DND-41 (cell line): ENCODE results near the gene SLC45A3.

Source experiments
- ATAC-seq: fragments of 200-7000 bp; cut with Tn5 transposase; 3 replicates; pipeline ENCODE4 v1.9.1; 2021; ENCODE audit warnings: low read depth; ENCODE audit not compliant: insufficient read depth
- DNase-seq: peaks from one replicate; pipeline ENCODE4 v3.0.0-alpha.2; 2020
- H2AFZ ChIP-seq: 2 replicates; pipeline ENCODE4 v1.6.0; 2012; ENCODE audit warnings: low read depth, low read length
- H3K27ac ChIP-seq: 2 replicates; pipeline ENCODE4 v1.5.1; 2012; ENCODE audit warnings: low read length, inconsistent platforms
- H3K27me3 ChIP-seq: fragments of 200-600 bp; sonication (generic); 2 replicates; pipeline ENCODE4 v1.6.0; 2012; ENCODE audit warnings: low read length, mild to moderate bottlenecking, inconsistent platforms; ENCODE audit not compliant: insufficient read depth, poor library complexity
- H3K36me3 ChIP-seq: 2 replicates; pipeline ENCODE4 v1.5.1; 2012; ENCODE audit warnings: low read length, inconsistent platforms; ENCODE audit not compliant: insufficient read depth
- H3K4me1 ChIP-seq: 2 replicates; pipeline ENCODE4 v1.5.1; 2012; ENCODE audit warnings: mild to moderate bottlenecking, low read length; ENCODE audit not compliant: insufficient read depth
- H3K4me2 ChIP-seq: 2 replicates; pipeline ENCODE4 v1.6.0; 2012; ENCODE audit warnings: mild to moderate bottlenecking, moderate library complexity, low read length, inconsistent platforms; ENCODE audit not compliant: insufficient read depth
- H3K4me3 ChIP-seq, 2 experiments: fragments of 200-600 bp in 1 of 2; shearing (Covaris generic) in 1 of 2; 2 replicates each; pipeline ENCODE4 v1.5.1; 2012 to 2016; ENCODE audit warnings: inconsistent platforms in 2 of 2, low read length in 2 of 2, mild to moderate bottlenecking in 2 of 2, low read depth in 1 of 2, moderate library complexity in 1 of 2
- H3K79me2 ChIP-seq: 2 replicates; pipeline ENCODE4 v1.6.0; 2012; ENCODE audit warnings: low read length, inconsistent platforms; ENCODE audit not compliant: insufficient read depth
- H3K9ac ChIP-seq: 2 replicates; pipeline ENCODE4 v1.6.0; 2012; ENCODE audit warnings: low read depth, mild to moderate bottlenecking, inconsistent platforms, low read length, moderate library complexity
- H3K9me3 ChIP-seq: 2 replicates; pipeline ENCODE4 v1.5.1; 2012; ENCODE audit warnings: low read length, moderate library complexity, mild to moderate bottlenecking, inconsistent platforms; ENCODE audit not compliant: insufficient read depth, severe bottlenecking
- H4K20me1 ChIP-seq: 2 replicates; pipeline ENCODE4 v1.6.0; 2012; ENCODE audit warnings: low read length; ENCODE audit not compliant: insufficient read depth
- CTCF ChIP-seq: IDR thresholded peaks from 2 replicates; pipeline ENCODE4 v1.5.1; 2012; ENCODE audit warnings: borderline replicate concordance, low read length, moderate library complexity, mild to moderate bottlenecking; ENCODE audit not compliant: poor library complexity, severe bottlenecking; ENCODE audit errors: extremely low read depth
- EZH2 ChIP-seq: IDR thresholded peaks from 3 replicates; pipeline ENCODE4 v1.6.1; 2012; ENCODE audit warnings: borderline replicate concordance, low read depth, mild to moderate bottlenecking, moderate library complexity, low read length, inconsistent platforms; ENCODE audit not compliant: severe bottlenecking

SLC45A3 gene

GRCh38 chr1:205664399-205665017, 15.8 kb downstream of the SLC45A3 start:
- Histone ChIP-seq H3K36me3 (no peaks in the 10 kb centered on the region), H2AFZ (no peak overlapping the region), H3K27me3 (peaks cover 17% of the 10 kb centered on the region), H3K4me3 (no peak overlapping the region), H4K20me1 (peaks cover 9% of the 10 kb centered on the region), H3K9ac (no peak overlapping the region), H3K4me1 (no peaks in the 10 kb centered on the region), H3K9me3 (no peaks in the 10 kb centered on the region), H3K79me2 (no peaks in the 10 kb centered on the region), H3K27ac (no peak overlapping the region), H3K4me2 (no peak overlapping the region)
- TF ChIP-seq CTCF = no peak
- TF ChIP-seq EZH2 = no peak
- DNase-seq = no peak
- no peak for ATAC-seq

GRCh38 chr1:205663286-205663936, 16.9 kb downstream of the SLC45A3 start:
- Histone ChIP-seq H3K4me2 (no peak overlapping the region), H3K9me3 (no peaks in the 10 kb centered on the region), H3K36me3 (no peaks in the 10 kb centered on the region), H2AFZ (no peak overlapping the region), H3K79me2 (no peaks in the 10 kb centered on the region), H3K4me3 (no peak overlapping the region), H4K20me1 (peaks cover 9% of the 10 kb centered on the region), H3K9ac (no peak overlapping the region), H3K27ac (no peak overlapping the region), H3K4me1 (no peaks in the 10 kb centered on the region; the same call in 1 of the 2 replicates), H3K27me3 (peaks cover 8% of the 10 kb centered on the region)
- DNase-seq = no peak
- no peak for ATAC-seq
- TF ChIP-seq EZH2 (no peak), CTCF (no peak)

GRCh38 chr1:205662791-205663190, 17.5 kb downstream of the SLC45A3 start:
- ATAC-seq (no peak), DNase-seq (no peak)
- no peaks in the 10 kb centered on the region for H3K36me3 ChIP-seq
- H3K4me2 ChIP-seq = no peak overlapping the region
- H4K20me1 ChIP-seq = peaks cover 11% of the 10 kb centered on the region
- H3K79me2 ChIP-seq = no peaks in the 10 kb centered on the region
- no peak for TF ChIP-seq CTCF
- TF ChIP-seq EZH2 = no peak
- H3K4me3 ChIP-seq = no peak overlapping the region
- H3K27ac ChIP-seq = no peak overlapping the region
- no peak overlapping the region for H3K9ac ChIP-seq
- peaks cover 2% of the 10 kb centered on the region for H3K27me3 ChIP-seq
- H3K4me1 ChIP-seq = no peaks in the 10 kb centered on the region; the same call in 1 of the 2 replicates
- no peak overlapping the region for H2AFZ ChIP-seq
- no peaks in the 10 kb centered on the region for H3K9me3 ChIP-seq
